ENCODE measurements around the gene PAPSS1.

DNA sequence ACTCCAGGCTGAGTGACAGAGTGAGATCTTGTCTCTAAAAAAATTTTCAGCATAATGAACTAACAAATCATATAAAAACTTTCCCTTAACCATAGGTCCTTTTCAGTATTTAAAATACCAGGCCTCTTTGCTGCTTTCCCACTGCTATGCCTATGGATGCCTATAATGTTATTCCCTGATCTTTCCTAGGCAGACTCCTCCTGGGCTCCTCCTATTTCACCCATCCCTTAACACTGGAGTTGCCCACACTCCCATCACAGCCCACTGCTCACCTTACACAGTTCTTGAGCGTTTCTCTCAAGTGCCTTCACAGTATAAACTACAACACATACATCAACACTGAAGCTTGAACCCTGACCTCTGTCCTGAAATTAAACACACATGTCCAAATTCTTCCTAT lies 31.6 kb downstream of the PAPSS1 start:
- TF ChIP-seq, protein P1, sequence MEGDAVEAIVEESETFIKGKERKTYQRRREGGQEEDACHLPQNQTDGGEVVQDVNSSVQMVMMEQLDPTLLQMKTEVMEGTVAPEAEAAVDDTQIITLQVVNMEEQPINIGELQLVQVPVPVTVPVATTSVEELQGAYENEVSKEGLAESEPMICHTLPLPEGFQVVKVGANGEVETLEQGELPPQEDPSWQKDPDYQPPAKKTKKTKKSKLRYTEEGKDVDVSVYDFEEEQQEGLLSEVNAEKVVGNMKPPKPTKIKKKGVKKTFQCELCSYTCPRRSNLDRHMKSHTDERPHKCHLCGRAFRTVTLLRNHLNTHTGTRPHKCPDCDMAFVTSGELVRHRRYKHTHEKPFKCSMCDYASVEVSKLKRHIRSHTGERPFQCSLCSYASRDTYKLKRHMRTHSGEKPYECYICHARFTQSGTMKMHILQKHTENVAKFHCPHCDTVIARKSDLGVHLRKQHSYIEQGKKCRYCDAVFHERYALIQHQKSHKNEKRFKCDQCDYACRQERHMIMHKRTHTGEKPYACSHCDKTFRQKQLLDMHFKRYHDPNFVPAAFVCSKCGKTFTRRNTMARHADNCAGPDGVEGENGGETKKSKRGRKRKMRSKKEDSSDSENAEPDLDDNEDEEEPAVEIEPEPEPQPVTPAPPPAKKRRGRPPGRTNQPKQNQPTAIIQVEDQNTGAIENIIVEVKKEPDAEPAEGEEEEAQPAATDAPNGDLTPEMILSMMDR (IDR thresholded peaks at IDR 0.05) = no peak
- no peak for TF ChIP-seq EZH2phosphoT487 (IDR thresholded peaks at IDR 0.05)

All from neural progenitor cell (in vitro differentiated cells).